HG03457 (cell line): Measurements from ENCODE around the gene SH2D1A.

ENCODE experiments used
- ATAC-seq: cut with Tn5 transposase; IDR thresholded peaks from one replicate; pipeline ENCODE4 v1.9.1; 2021; ENCODE audit warnings: moderate number of reproducible peaks; ENCODE audit not compliant: unreplicated experiment

Gene SH2D1A

DNA sequence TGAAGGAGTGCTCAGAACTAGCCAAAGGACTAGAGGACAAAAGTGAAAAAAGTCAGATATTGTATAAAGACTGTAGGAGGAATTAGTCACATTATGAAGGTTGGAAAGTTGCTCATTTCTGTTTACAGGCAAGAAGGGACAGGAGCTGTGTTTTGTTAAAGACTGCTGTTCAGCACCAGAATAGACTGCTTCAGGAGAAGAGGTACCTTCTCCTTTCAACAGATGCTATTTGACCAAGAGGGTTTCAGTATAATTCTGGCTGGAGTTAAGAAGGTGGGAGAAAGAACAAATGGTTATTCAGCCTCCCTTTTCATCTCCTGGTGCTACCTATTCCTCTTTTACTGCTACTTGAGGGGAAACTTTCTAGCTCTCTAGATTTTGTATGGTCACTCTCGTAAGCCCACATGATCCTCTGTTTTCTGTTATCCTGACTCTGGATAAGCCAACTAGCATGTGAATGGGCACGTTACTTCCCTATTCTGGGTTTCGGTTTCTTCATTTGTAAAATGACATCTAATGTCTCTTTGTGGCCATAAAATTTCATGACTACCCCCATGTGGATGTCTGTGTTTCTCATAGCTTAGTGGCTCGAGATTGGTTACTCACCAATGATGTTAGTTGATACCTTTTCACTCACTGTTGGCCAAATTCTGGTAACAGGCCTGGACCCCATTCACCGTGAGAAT lies 68.9 kb downstream of the SH2D1A start:
- no peak for ATAC-seq

DNA sequence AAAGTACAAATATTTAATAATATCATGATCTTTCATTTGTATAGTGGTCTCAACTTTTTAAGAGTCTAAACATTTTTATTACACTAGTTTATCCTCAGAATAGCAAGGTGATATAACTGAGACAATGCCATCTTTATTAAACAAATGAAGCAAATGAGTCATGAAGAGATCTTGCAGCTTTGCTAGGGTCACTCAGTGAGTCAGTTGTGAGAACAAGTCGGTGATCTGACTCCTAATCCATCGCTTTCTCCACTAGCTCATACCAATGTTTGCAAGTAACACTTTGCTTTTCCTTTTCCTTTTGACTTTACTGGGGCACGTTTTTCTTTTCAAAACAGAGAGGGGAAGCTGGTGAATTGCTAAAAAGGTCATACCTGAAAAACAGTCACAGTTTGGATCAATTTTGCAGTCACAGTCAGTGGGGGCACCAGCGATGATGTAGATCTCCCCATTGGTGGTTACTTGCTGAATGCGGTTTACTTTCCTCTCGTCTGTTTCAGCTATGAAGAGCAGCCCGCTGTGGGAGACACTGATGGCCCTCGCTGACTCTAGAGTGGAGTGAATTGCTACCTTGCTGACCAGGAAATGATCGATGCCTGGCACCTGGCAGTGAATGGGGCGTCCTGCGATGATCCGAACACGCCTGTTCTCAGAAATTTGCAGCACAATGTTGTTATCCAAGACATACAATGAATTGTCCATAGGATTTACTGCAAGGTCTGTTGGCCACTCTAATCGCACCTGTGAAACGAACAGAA lies 75.7 kb downstream of the SH2D1A start:
- ATAC-seq = no peak
